K562 treated with DMSO at 1 percent for 4 hours (cell line): Measurements from ENCODE around the gene DYRK3. TPM values are rescaled to one million over a fixed set of nuclear protein-coding genes. Genes with fewer than 3 reads are reported as not detected.

ENCODE experiments used
- total RNA-seq: library from RNA; unstranded; fragments of 300-600 nt; gene quantifications from 2 replicates; pipeline ENCODE4 v1.2.3, GENCODE V29; 2022; ENCODE audit not compliant: insufficient read depth

Gene DYRK3
- 18.6 and 21.7 TPM in 2 replicates for total RNA-seq

GRCh38 chr1:206635080-206635977 is at the start of gene DYRK3:
Gene DYRK3 (plus strand): TSS chr1:206635536. CDS start chr1:206635704, 168 bp downstream.

GRCh38 chr1:206612129-206612876 is 23.0 kb upstream of the DYRK3 start, which contains the start of gene EIF2D:
Gene EIF2D (minus strand): TSS chr1:206612465. CDS start chr1:206612342, 123 bp downstream.

GRCh38 chr1:206684478-206685333 is 49.4 kb downstream of the DYRK3 start, which contains the start of gene MAPKAPK2:
Gene MAPKAPK2 (plus strand): TSS chr1:206684905. CDS start chr1:206685230, 325 bp downstream.

Other genes with a start within 250 kb of the DYRK3 start
- 3.2 and 3.7 TPM in 2 replicates for gene IKBKE, start 165.1 kb upstream of the DYRK3 start, total RNA-seq
- 59.0 and 66.4 TPM in 2 replicates for gene RASSF5, start 128.0 kb upstream of the DYRK3 start, total RNA-seq
- 96.2 and 97.3 TPM in 2 replicates for gene EIF2D, start 23.1 kb upstream of the DYRK3 start, total RNA-seq
- gene MAPKAPK2, start 49.4 kb downstream of the DYRK3 start, total RNA-seq: 93.1 and 108 TPM in 2 replicates
- gene IL19, start 135.2 kb downstream of the DYRK3 start, total RNA-seq: not detected in 2 replicates
- not detected in 2 replicates for gene IL10, start 137.0 kb downstream of the DYRK3 start, total RNA-seq
- gene IL20, start 230.1 kb downstream of the DYRK3 start, total RNA-seq: not detected in 2 replicates